Activated T-cell treated with anti-CD3 and anti-CD28 coated beads, Interleukin-2, amount 50 U/mL, for 4 hours (primary cell): ENCODE measurements around the gene SMYD3. TPM values are rescaled to one million over a fixed set of nuclear protein-coding genes. Genes with fewer than 3 reads are reported as not detected.

ENCODE experiments used
- ATAC-seq, 2 donors: fragments of 200-7000 bp; cut with Tn5 transposase; one replicate each; pipeline ENCODE4 v1.10.0; 2021
- DNase-seq: peaks from one replicate; pipeline ENCODE4 v3.0.0-alpha.2; 2020
- H3K27me3 Mint-ChIP-seq: one replicate; pipeline ENCODE4 v1.8.0; 2021; ENCODE audit warnings: low read depth, mixed read lengths
- H3K36me3 Mint-ChIP-seq: one replicate; pipeline ENCODE4 v1.8.0; 2022; ENCODE audit warnings: mixed read lengths; ENCODE audit not compliant: insufficient read depth
- H3K4me1 Mint-ChIP-seq: one replicate; pipeline ENCODE4 v1.8.0; 2021; ENCODE audit warnings: low read depth, mixed read lengths
- H3K4me3 Mint-ChIP-seq: one replicate; pipeline ENCODE4 v1.8.0; 2021; ENCODE audit warnings: mild to moderate bottlenecking, moderate library complexity, mixed read lengths
- H3K9me3 Mint-ChIP-seq: one replicate; pipeline ENCODE4 v1.8.0; 2021; ENCODE audit warnings: mixed read lengths
- total RNA-seq, 3 donors: library from RNA; stranded (reverse); gene quantifications; one replicate each; pipeline ENCODE4 v1.2.1, GENCODE V29; 2021

Gene SMYD3
- total RNA-seq, 3 donors from 2014 or later: 10.7 to 13.0 (median 11.9) TPM

GRCh38 chr1:246158131-246158530 lies 348.9 kb downstream of the SMYD3 start:
- no peaks in the 10 kb centered on the region for H3K4me1 Mint-ChIP-seq
- no peaks in the 10 kb centered on the region for H3K9me3 Mint-ChIP-seq
- H3K36me3 Mint-ChIP-seq: peaks cover 14% of the 10 kb centered on the region
- no peak for DNase-seq
- H3K4me3 Mint-ChIP-seq: no peak overlapping the region
- ATAC-seq: no peak
- no peaks in the 10 kb centered on the region for H3K27me3 Mint-ChIP-seq

- ATAC-seq: no peak
- Mint-ChIP-seq H3K4me1 (no peaks in the 10 kb centered on the region), H3K9me3 (no peaks in the 10 kb centered on the region)
These were observed 349.6 kb downstream of the SMYD3 start for GRCh38 chr1:246157516-246157915.

GRCh38 chr1:246156847-246157246 lies 350.2 kb downstream of the SMYD3 start:
- Mint-ChIP-seq H3K27me3 (no peaks in the 10 kb centered on the region), H3K9me3 (no peaks in the 10 kb centered on the region), H3K4me1 (no peaks in the 10 kb centered on the region), H3K4me3 (no peak overlapping the region), H3K36me3 (peaks cover 15% of the 10 kb centered on the region)
- no peak for DNase-seq
- ATAC-seq: no peak

More at GRCh38 chr1:246157516-246157915, 349.6 kb downstream of the SMYD3 start:
- Mint-ChIP-seq H3K27me3 (no peaks in the 10 kb centered on the region), H3K36me3 (peaks cover 14% of the 10 kb centered on the region), H3K4me3 (no peak overlapping the region)
- DNase-seq: no peak

- ATAC-seq (no peak), DNase-seq (no peak)
- Mint-ChIP-seq H3K4me3 (no peak overlapping the region), H3K4me1 (no peaks in the 10 kb centered on the region), H3K27me3 (no peaks in the 10 kb centered on the region), H3K9me3 (no peaks in the 10 kb centered on the region), H3K36me3 (peaks cover 8% of the 10 kb centered on the region)
These were observed 351.2 kb downstream of the SMYD3 start for GRCh38 chr1:246155923-246156322.

- no peak for DNase-seq
- peaks cover 7% of the 10 kb centered on the region for H3K36me3 Mint-ChIP-seq
- H3K4me1 Mint-ChIP-seq: no peaks in the 10 kb centered on the region
- no peak overlapping the region for H3K4me3 Mint-ChIP-seq
- ATAC-seq: no peak
- no peaks in the 10 kb centered on the region for H3K27me3 Mint-ChIP-seq
- no peaks in the 10 kb centered on the region for H3K9me3 Mint-ChIP-seq
These were observed 353.3 kb downstream of the SMYD3 start for GRCh38 chr1:246153796-246154212.

GRCh38 chr1:246152986-246153431 lies 354.1 kb downstream of the SMYD3 start:
- no peak for ATAC-seq

GRCh38 chr1:246151796-246152434 lies 355.2 kb downstream of the SMYD3 start:
- no peak for ATAC-seq
- no peak overlapping the region for H3K4me3 Mint-ChIP-seq
- no peak for DNase-seq
- no peaks in the 10 kb centered on the region for H3K9me3 Mint-ChIP-seq
- H3K4me1 Mint-ChIP-seq: no peaks in the 10 kb centered on the region
- peaks cover 5% of the 10 kb centered on the region for H3K36me3 Mint-ChIP-seq
- H3K27me3 Mint-ChIP-seq: no peaks in the 10 kb centered on the region

More at GRCh38 chr1:246152986-246153431, 354.1 kb downstream of the SMYD3 start:
- no peak for DNase-seq
- Mint-ChIP-seq H3K4me1 (no peaks in the 10 kb centered on the region), H3K27me3 (no peaks in the 10 kb centered on the region), H3K36me3 (peaks cover 8% of the 10 kb centered on the region), H3K9me3 (no peaks in the 10 kb centered on the region), H3K4me3 (no peak overlapping the region)

- no peaks in the 10 kb centered on the region for H3K9me3 Mint-ChIP-seq
- H3K4me3 Mint-ChIP-seq: no peak overlapping the region
- peaks cover 10% of the 10 kb centered on the region for H3K36me3 Mint-ChIP-seq
- H3K27me3 Mint-ChIP-seq: no peaks in the 10 kb centered on the region
- DNase-seq (no peak), ATAC-seq (no peak)
- H3K4me1 Mint-ChIP-seq: no peaks in the 10 kb centered on the region
These were observed 357.5 kb downstream of the SMYD3 start for GRCh38 chr1:246149543-246149942.

GRCh38 chr1:246147524-246148461 lies 359.3 kb downstream of the SMYD3 start:
- no peaks in the 10 kb centered on the region for H3K9me3 Mint-ChIP-seq
- H3K36me3 Mint-ChIP-seq: peaks cover 10% of the 10 kb centered on the region
- ATAC-seq: no peak

GRCh38 chr1:246146804-246147523 lies 360.1 kb downstream of the SMYD3 start:
- Mint-ChIP-seq H3K4me1 (no peaks in the 10 kb centered on the region), H3K27me3 (no peaks in the 10 kb centered on the region), H3K36me3 (peaks cover 7% of the 10 kb centered on the region), H3K4me3 (no peak overlapping the region), H3K9me3 (no peaks in the 10 kb centered on the region)
- DNase-seq: no peak
- ATAC-seq: no peak

More at GRCh38 chr1:246147524-246148461, 359.3 kb downstream of the SMYD3 start:
- H3K4me1 Mint-ChIP-seq: no peaks in the 10 kb centered on the region
- no peak overlapping the region for H3K4me3 Mint-ChIP-seq
- DNase-seq: no peak
- H3K27me3 Mint-ChIP-seq: no peaks in the 10 kb centered on the region

GRCh38 chr1:246145900-246146299 lies 361.2 kb downstream of the SMYD3 start:
- Mint-ChIP-seq H3K4me3 (no peak overlapping the region), H3K27me3 (no peaks in the 10 kb centered on the region), H3K36me3 (peaks cover 7% of the 10 kb centered on the region), H3K4me1 (no peaks in the 10 kb centered on the region), H3K9me3 (no peaks in the 10 kb centered on the region)
- DNase-seq (no peak), ATAC-seq (no peak)

- H3K27me3 Mint-ChIP-seq: no peaks in the 10 kb centered on the region
- ATAC-seq (no peak), DNase-seq (no peak)
- H3K4me1 Mint-ChIP-seq: no peaks in the 10 kb centered on the region
- peaks cover 9% of the 10 kb centered on the region for H3K36me3 Mint-ChIP-seq
- H3K9me3 Mint-ChIP-seq: no peaks in the 10 kb centered on the region
- H3K4me3 Mint-ChIP-seq: no peak overlapping the region
These were observed 362.1 kb downstream of the SMYD3 start for GRCh38 chr1:246144931-246145330.

GRCh38 chr1:246142320-246142893 lies 364.7 kb downstream of the SMYD3 start:
- no peak for ATAC-seq
- Mint-ChIP-seq H3K36me3 (peaks cover 7% of the 10 kb centered on the region), H3K4me3 (no peak overlapping the region), H3K9me3 (no peaks in the 10 kb centered on the region), H3K4me1 (peaks cover 3% of the 10 kb centered on the region), H3K27me3 (no peaks in the 10 kb centered on the region)
- no peak for DNase-seq

- no peaks in the 10 kb centered on the region for H3K9me3 Mint-ChIP-seq
- DNase-seq: no peak
- peaks cover 9% of the 10 kb centered on the region for H3K36me3 Mint-ChIP-seq
- no peaks in the 10 kb centered on the region for H3K27me3 Mint-ChIP-seq
- ATAC-seq: no peak
- H3K4me3 Mint-ChIP-seq: no peak overlapping the region
- H3K4me1 Mint-ChIP-seq: peaks cover 3% of the 10 kb centered on the region
These were observed 365.8 kb downstream of the SMYD3 start for GRCh38 chr1:246141306-246141705.
